Measurements from ENCODE around the gene CASQ2. TPM values are rescaled to one million over a fixed set of nuclear protein-coding genes. Genes with fewer than 3 reads are reported as not detected.

The CASQ2 gene
- total and polyA plus RNA-seq, 2 of the 4 experiments (the other 2 are of a cell fraction), result not detected

DNA sequence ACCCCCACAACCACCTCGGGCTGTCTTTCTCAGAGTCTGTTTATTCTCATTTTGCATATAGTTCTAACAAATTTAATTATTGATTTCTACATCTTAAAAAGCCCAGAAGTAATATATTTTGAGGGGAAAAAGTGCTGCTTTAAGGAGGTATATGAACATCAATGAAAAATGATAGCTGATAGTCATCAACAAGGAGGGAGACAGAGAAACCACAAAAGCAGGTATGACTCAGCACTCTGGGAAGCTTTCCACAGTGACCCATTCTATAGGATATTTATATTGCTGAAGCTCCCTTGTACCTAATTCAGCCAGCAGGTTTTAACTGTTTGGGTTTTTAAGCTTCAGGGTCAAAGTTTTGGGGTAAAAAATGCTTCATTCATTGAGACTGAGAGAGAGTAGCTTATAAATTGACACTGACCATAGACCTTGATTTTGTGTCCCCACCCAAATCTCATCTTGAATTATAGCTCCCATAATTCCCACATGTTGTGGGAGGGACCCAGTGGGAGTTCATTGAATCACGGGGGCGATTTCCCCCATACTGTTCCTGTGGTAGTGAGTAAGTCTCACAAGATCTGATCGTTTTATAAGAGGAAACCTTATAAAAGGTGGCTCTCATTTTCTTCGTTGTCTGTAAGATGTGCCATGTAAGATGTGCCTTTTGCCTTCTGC, 99.4 kb downstream of the CASQ2 start:
- Histone ChIP-seq H3K14ac (replicated peaks; ENCODE audit: low read depth, low read length) (no peak overlapping the region), H3K4me2 (ENCODE audit: low read depth, low read length) (no peak overlapping the region), H3K4ac (ENCODE audit: low read depth, low read length) (peak overlapping the region; percentile 17; the same call in 1 of the 2 replicates), H2BK120ac (ENCODE audit: low read depth, low read length) (peak overlapping the region; percentile 42; the same call in 1 of the 2 replicates), H4K20me1 (ENCODE audit: insufficient read depth, low read length) (peaks cover 6% of the 10 kb centered on the region; the same call in 1 of the 2 replicates), H2AK5ac (ENCODE audit: low read depth, low read length) (no peak overlapping the region), H3K27ac (ENCODE audit: insufficient read depth, low read length) (peak overlapping the region; percentile 21; the same call in 1 of the 2 replicates), H3K9me3 (ENCODE audit: control insufficient read depth, insufficient read depth, low read length) (peaks cover 5% of the 10 kb centered on the region; the same call in 1 of the 2 replicates), H2BK20ac (ENCODE audit: low read depth, low read length) (peak overlapping the region; percentile 62; the same call in 1 of the 2 replicates), H4K8ac (ENCODE audit: low read depth in 2 of 2, low read length in 2 of 2) (no peak overlapping the region), H4K91ac (ENCODE audit: insufficient read depth, low read depth, low read length) (no peak overlapping the region; the same call in 1 of the 2 replicates), H2BK15ac (ENCODE audit: low read depth, low read length) (no peak overlapping the region), H3K9me1 (ENCODE audit: insufficient read depth, low read length) (peaks cover 13% of the 10 kb centered on the region; the same call in 1 of the 2 replicates), H3K4me3 (ENCODE audit: insufficient read depth, low read depth, low read length) (no peak overlapping the region), H3K4me1 (ENCODE audit: control insufficient read depth, insufficient read depth, low read length) (peaks cover 19% of the 10 kb centered on the region), H3K9ac (ENCODE audit: low read depth, low read length) (no peak overlapping the region), H4K5ac (ENCODE audit: low read depth, low read length) (no peak overlapping the region), H3K27me3 (ENCODE audit: control insufficient read depth, insufficient read depth, low read length) (no peaks in the 10 kb centered on the region), H3K18ac (ENCODE audit: low read depth, low read length) (no peak overlapping the region), H2AK9ac (replicated peaks; ENCODE audit: low read depth, low read length, poor library complexity) (no peak overlapping the region), H2AFZ (replicated peaks; ENCODE audit: low read length, poor library complexity) (no peak overlapping the region), H3K79me1 (ENCODE audit: low read depth in 1 of 2, low read length in 2 of 2) (peaks cover 7 to 42% of the 10 kb centered on the region in 2 experiments), H3K56ac (ENCODE audit: extremely low read depth, insufficient read depth, low read length) (no peak overlapping the region), H2BK5ac (ENCODE audit: low read depth, low read length, poor library complexity, severe bottlenecking) (peak overlapping the region; percentile 16), H3K36me3 (ENCODE audit: control insufficient read depth, insufficient read depth, low read length) (peaks cover 12% of the 10 kb centered on the region), H3K23ac (ENCODE audit: low read depth, low read length) (no peak overlapping the region)
- ChIA-PET CTCF (interaction anchor here (0.5 to 2.9 kb wide), 4 partner anchors 9 to 391 kb away, joined by 3 to 14 read pairs (median 4); no protein-coding TSS in a partner anchor), POLR2A (ENCODE audit: unreplicated experiment) (no interaction called here)
- no CpG with 5 or more reads among the region's 5 CpGs for WGBS, 2 experiments (ENCODE audit: extremely low coverage in 2 of 2, insufficient read length in 1 of 2)
- TF ChIP-seq RAD21 (IDR thresholded peaks at IDR 0.05; ENCODE audit: low read length) (no peak), NFE2L2 (IDR thresholded peaks at IDR 0.05; ENCODE audit: low read depth, low read length) (peak; percentile 99), MAFK (IDR thresholded peaks at IDR 0.05; ENCODE audit: low read depth, low read length) (peak; percentile 77), CEBPB (IDR thresholded peaks at IDR 0.05; ENCODE audit: low read depth, low read length) (no peak), FOS (IDR thresholded peaks at IDR 0.05; ENCODE audit: low read depth, low read length) (peak; percentile 72; the same call in 1 of the 2 replicates)
- dilution Hi-C loops (cut with HindIII; ENCODE audit: low sequenced_read_pairs, unreplicated experiment) (no loop called here), in situ Hi-C loops (cut with MboI; ENCODE audit: low sequenced_read_pairs) (no loop called here), intact Hi-C loops (cut with micrococcal nuclease) (no loop called here)
- DNase-seq (peak; percentile 91), ATAC-seq (ENCODE audit: low read depth) (peak; percentile 71)
- BruUV-seq (replicated peaks), result no TSS peak

All from IMR-90 (cell line).